Heart left ventricle (tissue), 13 donors: Measurements from ENCODE around the gene SLC16A11.

Source experiments
- POLR2A ChIP-seq, 2 donors: fragments of 450-650 bp; IDR thresholded peaks; one replicate each; pipeline ENCODE4 v1.6.1; 2017; ENCODE audit warnings: antibody characterized with exemption in 2 of 2, mild to moderate bottlenecking in 2 of 2, moderate library complexity in 2 of 2
- TF ChIP-seq, protein P1 (sequence below), 12 donors: fragments of 200-600 bp; sonication (generic) in 4 of 12; IDR thresholded peaks; one replicate each; pipeline versions ENCODE4 v1.5.0 to v1.8.0; 2018 to 2022; ENCODE audit warnings: antibody characterized with exemption in 12 of 12, mild to moderate bottlenecking in 5 of 12
- donor health status: ischemic (EF 13 %, LVEDD 7.1; RV severe dilation, severe dysfunction).
- donor health status: DM: no; HTN: yes; CAD: no.
- donor health status: DM: no; HTN: no; CAD: no.
- donor health status: ischemic (EF 25% LVEDD 6.9; RV normal size, moderate dysfunction).
- donor health status: ischemic (EF 25% LVEDD 5.7; RV mildly dilated, moderate dysfunction).
- donor health status: ischemic (EF 35%, LVEDD 5.7; RV mildly dilated, moderate dysfunction).
- donor health status: nonischemic (EF 11% LVEDD 7.7; RV severe dilation, severe dysfunction).
- donor health status: DM: yes; HTN: yes; CAD: no.
- donor health status: PGD.
- donor health status: ischemic (EF 29% LVEDD 5.4; RV normal size, mild dysfunction).
- donor health status: nonischemic (EF 23%, LVEDD 6.1; RV moderate dilation, normal function).

DNA sequence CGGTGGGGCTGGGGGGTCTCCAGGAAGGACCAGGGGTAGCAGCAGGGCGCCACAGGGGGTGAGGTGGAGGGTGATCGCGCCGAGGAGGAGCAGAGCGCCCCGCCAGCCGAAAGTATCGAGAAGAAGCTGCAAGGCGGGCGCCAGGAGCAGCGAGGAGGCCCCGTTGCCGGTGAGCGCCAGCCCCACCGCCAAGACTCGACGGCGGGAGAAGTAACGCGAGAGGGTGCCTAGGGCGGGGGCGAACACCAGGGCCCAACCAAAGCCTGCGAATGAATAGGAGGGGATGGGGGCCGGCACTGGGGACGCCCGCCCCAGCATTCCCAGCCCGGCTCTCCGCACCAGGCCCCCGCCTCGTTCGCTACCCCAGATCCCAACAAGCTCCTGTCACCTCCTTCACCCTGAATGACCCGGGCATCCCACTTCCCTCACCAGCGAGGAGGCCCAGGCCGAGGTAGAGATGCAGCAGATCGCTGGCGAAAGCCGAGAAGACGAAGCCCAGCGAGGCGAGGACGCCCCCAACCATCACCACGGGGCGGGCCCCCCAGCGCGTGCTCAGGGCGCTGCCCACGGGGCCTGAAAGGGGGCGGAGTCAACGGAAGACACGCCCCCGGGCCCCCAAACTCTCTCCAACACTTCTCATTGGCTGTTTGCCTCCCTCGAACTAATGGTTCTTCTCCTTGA, 1.3 kb downstream of the SLC16A11 start:
- TF ChIP-seq, protein P1, sequence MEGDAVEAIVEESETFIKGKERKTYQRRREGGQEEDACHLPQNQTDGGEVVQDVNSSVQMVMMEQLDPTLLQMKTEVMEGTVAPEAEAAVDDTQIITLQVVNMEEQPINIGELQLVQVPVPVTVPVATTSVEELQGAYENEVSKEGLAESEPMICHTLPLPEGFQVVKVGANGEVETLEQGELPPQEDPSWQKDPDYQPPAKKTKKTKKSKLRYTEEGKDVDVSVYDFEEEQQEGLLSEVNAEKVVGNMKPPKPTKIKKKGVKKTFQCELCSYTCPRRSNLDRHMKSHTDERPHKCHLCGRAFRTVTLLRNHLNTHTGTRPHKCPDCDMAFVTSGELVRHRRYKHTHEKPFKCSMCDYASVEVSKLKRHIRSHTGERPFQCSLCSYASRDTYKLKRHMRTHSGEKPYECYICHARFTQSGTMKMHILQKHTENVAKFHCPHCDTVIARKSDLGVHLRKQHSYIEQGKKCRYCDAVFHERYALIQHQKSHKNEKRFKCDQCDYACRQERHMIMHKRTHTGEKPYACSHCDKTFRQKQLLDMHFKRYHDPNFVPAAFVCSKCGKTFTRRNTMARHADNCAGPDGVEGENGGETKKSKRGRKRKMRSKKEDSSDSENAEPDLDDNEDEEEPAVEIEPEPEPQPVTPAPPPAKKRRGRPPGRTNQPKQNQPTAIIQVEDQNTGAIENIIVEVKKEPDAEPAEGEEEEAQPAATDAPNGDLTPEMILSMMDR (IDR thresholded peaks at IDR 0.05), result no peak
- no peak for TF ChIP-seq POLR2A (IDR thresholded peaks at IDR 0.05)
